OCI-LY7 (cell line): Measurements from ENCODE around the gene LRRC3C. TPM values are rescaled to one million over a fixed set of nuclear protein-coding genes. Genes with fewer than 3 reads are reported as not detected.

ENCODE experiments used
- BruUV-seq: library from RNA; stranded (reverse); fragments of 400-500 nt; replicated peaks from 2 replicates; lab custom pipeline; 2021; lab: Mats Ljungman, UMichigan
- CTCF ChIA-PET: fragments of 300-600 bp; sonication (Branson Sonifier 250); formaldehyde crosslinking; loops from one replicate; lab custom pipeline; 2022; ENCODE audit warnings: antibody characterized with exemption; ENCODE audit not compliant: unreplicated experiment; lab: Charles Lee
- POLR2A ChIA-PET: fragments of 300-600 bp; sonication (Branson Sonifier 250); formaldehyde crosslinking; loops from one replicate; lab custom pipeline; 2022; ENCODE audit warnings: antibody characterized with exemption; lab: Charles Lee
- DNase-seq: peaks from one replicate; pipeline ENCODE4 v3.0.0-alpha.2; 2015; ENCODE audit warnings: low spot score
- H2AFZ ChIP-seq: fragments of 200-600 bp; sonication (generic), shearing (Covaris generic); 2 replicates; pipeline ENCODE4 v1.6.1; 2014; ENCODE audit warnings: mild to moderate bottlenecking, antibody characterized with exemption, low read length, moderate library complexity
- H3K27ac ChIP-seq: fragments of 200-600 bp; sonication (generic); 2 replicates; pipeline ENCODE4 v1.5.1; 2014; ENCODE audit warnings: mixed run types, low read depth, mild to moderate bottlenecking, moderate library complexity, low read length, inconsistent platforms; ENCODE audit not compliant: poor library complexity, severe bottlenecking
- H3K36me3 ChIP-seq: fragments of 200-600 bp; sonication (generic); 2 replicates; pipeline ENCODE4 v1.6.1; 2014; ENCODE audit warnings: mild to moderate bottlenecking, antibody characterized with exemption, low read length, moderate library complexity, mixed read lengths; ENCODE audit not compliant: insufficient read depth
- H3K4me1 ChIP-seq: fragments of 200-600 bp; sonication (generic); 2 replicates; pipeline ENCODE4 v1.5.1; 2014; ENCODE audit warnings: mild to moderate bottlenecking, low read length; ENCODE audit not compliant: insufficient read depth, poor library complexity, severe bottlenecking
- H3K4me2 ChIP-seq: fragments of 200-600 bp; sonication (generic); 2 replicates; pipeline ENCODE4 v1.6.1; 2014; ENCODE audit warnings: mild to moderate bottlenecking, low read length
- H3K4me3 ChIP-seq: fragments of 200-600 bp; sonication (generic); 2 replicates; pipeline ENCODE4 v1.5.1; 2014; ENCODE audit warnings: mild to moderate bottlenecking, low read depth, low read length; ENCODE audit not compliant: poor library complexity, severe bottlenecking
- H3K79me2 ChIP-seq: fragments of 200-600 bp; sonication (generic); 2 replicates; pipeline ENCODE4 v1.6.1; 2016; ENCODE audit warnings: low read depth, mild to moderate bottlenecking, low read length, moderate library complexity, mixed read lengths; ENCODE audit not compliant: insufficient read depth
- H3K9me2 ChIP-seq: fragments of 200-600 bp; sonication (generic); 2 replicates; pipeline ENCODE4 v1.6.1; 2016; ENCODE audit warnings: mild to moderate bottlenecking, low read length, mixed read lengths; ENCODE audit not compliant: insufficient read depth
- H3K9me3 ChIP-seq: fragments of 200-600 bp; sonication (generic); 2 replicates; pipeline ENCODE4 v1.6.1; 2014; ENCODE audit warnings: mild to moderate bottlenecking, mixed run types, low read length, mixed read lengths
- H4K20me1 ChIP-seq: fragments of 200-600 bp; sonication (generic); 2 replicates; pipeline ENCODE4 v1.6.1; 2014; ENCODE audit warnings: mild to moderate bottlenecking, antibody characterized with exemption, low read length, moderate library complexity, mixed read lengths; ENCODE audit not compliant: insufficient read depth
- CTCF ChIP-seq: fragments of 200-600 bp; sonication (generic); conservative IDR thresholded peaks from 2 replicates; pipeline ENCODE4 v1.5.1; 2014; ENCODE audit warnings: mild to moderate bottlenecking, antibody characterized with exemption, low read length, moderate library complexity, mixed read lengths
- EZH2phosphoT487 ChIP-seq: fragments of 200-600 bp; sonication (generic); IDR thresholded peaks from 2 replicates; pipeline ENCODE4 v1.6.1; 2018; ENCODE audit warnings: low read depth, borderline replicate concordance, mild to moderate bottlenecking, mixed run types, antibody characterized with exemption, low read length, moderate library complexity, mixed read lengths
- intact Hi-C: fragments of 100-400 bp; cut with micrococcal nuclease; formaldehyde crosslinking; loops from one replicate; pipeline ENCODE4 v1.10.0; 2022; ENCODE audit not compliant: unreplicated experiment
- total RNA-seq, 2 experiments: library from RNA; depleted of rRNA in 1 of 2; stranded (reverse); fragments of >200 nt in 1 of 2; shearing (Covaris generic) in 1 of 2; gene quantifications; 2 replicates each; pipeline ENCODE4 v1.2.3, GENCODE V29; 2014 to 2022

LRRC3C gene
- total RNA-seq, 2 experiments from 2014 or later: not detected

GRCh38 chr17:39975801-39976200 is 48.3 kb downstream of the LRRC3C start:
- no TSS peak for BruUV-seq
- Histone ChIP-seq H3K9me2 (no peaks in the 10 kb centered on the region), H3K79me2 (peaks cover under 1% of the 10 kb centered on the region; the same call in 1 of the 2 replicates), H2AFZ (no peak overlapping the region), H3K27ac (no peak overlapping the region), H3K4me2 (no peak overlapping the region), H4K20me1 (no peaks in the 10 kb centered on the region), H3K4me1 (peaks cover 9% of the 10 kb centered on the region), H3K9me3 (no peaks in the 10 kb centered on the region), H3K4me3 (no peak overlapping the region), H3K36me3 (no peaks in the 10 kb centered on the region)
- DNase-seq: no peak
- CTCF ChIA-PET: no interaction called here
- TF ChIP-seq EZH2phosphoT487: no peak
- TF ChIP-seq CTCF: no peak
- POLR2A ChIA-PET: interaction anchor here (0.7 kb wide), 2 partner anchors 162 to 295 kb away, joined by 3 read pairs; no protein-coding TSS in a partner anchor
- intact Hi-C loops: no loop called here

- Histone ChIP-seq H3K27ac (peak overlapping the region; percentile 64), H3K36me3 (peaks cover 20% of the 10 kb centered on the region), H3K9me2 (no peaks in the 10 kb centered on the region), H3K79me2 (peaks cover 30% of the 10 kb centered on the region), H3K4me2 (peak overlapping the region; percentile 85), H3K4me1 (peaks cover 23% of the 10 kb centered on the region), H2AFZ (peak overlapping the region; percentile 85), H3K9me3 (no peaks in the 10 kb centered on the region), H3K4me3 (peak overlapping the region; percentile 96), H4K20me1 (peaks cover 22% of the 10 kb centered on the region; the same call in 1 of the 2 replicates)
- DNase-seq: peak; percentile 23
- intact Hi-C loops: no loop called here
- no peak for TF ChIP-seq CTCF
- no peak for TF ChIP-seq EZH2phosphoT487
- ChIA-PET CTCF (no interaction called here), POLR2A (interaction anchor here (0.9 to 1.9 kb wide), 5 partner anchors 10 to 136 kb away, joined by 3 to 6 read pairs (median 4); no protein-coding TSS in a partner anchor)
- BruUV-seq: no TSS peak
Observed at GRCh38 chr17:39979016-39979670, 51.6 kb downstream of the LRRC3C start.

GRCh38 chr17:39979893-39980350 is 52.4 kb downstream of the LRRC3C start:
- Histone ChIP-seq H2AFZ (peak overlapping the region; percentile 85), H3K27ac (peak overlapping the region; percentile 64), H3K4me1 (peaks cover 23% of the 10 kb centered on the region), H3K4me2 (peak overlapping the region; percentile 85), H3K36me3 (peaks cover 28% of the 10 kb centered on the region), H3K9me2 (no peaks in the 10 kb centered on the region), H4K20me1 (peaks cover 22% of the 10 kb centered on the region; the same call in 1 of the 2 replicates), H3K4me3 (peak overlapping the region; percentile 96), H3K79me2 (peaks cover 30% of the 10 kb centered on the region), H3K9me3 (no peaks in the 10 kb centered on the region)
- peak; percentile 59 for DNase-seq
- ChIA-PET CTCF (no interaction called here), POLR2A (interaction anchor here (0.7 to 1.9 kb wide), 8 partner anchors 11 to 250 kb away, joined by 3 to 7 read pairs (median 4); partner anchors contain the start of gene MED24)
- intact Hi-C loops: loop anchor here (1.0 kb wide), 6 partner anchors 21 to 358 kb away; partner anchors contain the start of genes IKZF3, LRRC3C and ORMDL3
- BruUV-seq: no TSS peak
- TF ChIP-seq CTCF: peak; percentile 23; the same call in 1 of the 2 replicates
- TF ChIP-seq EZH2phosphoT487: no peak
